HG03457 (cell line): ENCODE measurements around the gene SALL3.
"Not testable (repeated sequence)": the region's sequence is repeated elsewhere in the genome, so short reads cannot be mapped to it uniquely, and the experiment has no call there.

Source experiments
- ATAC-seq: cut with Tn5 transposase; IDR thresholded peaks from one replicate; pipeline ENCODE4 v1.9.1; 2021; ENCODE audit warnings: moderate number of reproducible peaks; ENCODE audit not compliant: unreplicated experiment

The SALL3 gene

DNA sequence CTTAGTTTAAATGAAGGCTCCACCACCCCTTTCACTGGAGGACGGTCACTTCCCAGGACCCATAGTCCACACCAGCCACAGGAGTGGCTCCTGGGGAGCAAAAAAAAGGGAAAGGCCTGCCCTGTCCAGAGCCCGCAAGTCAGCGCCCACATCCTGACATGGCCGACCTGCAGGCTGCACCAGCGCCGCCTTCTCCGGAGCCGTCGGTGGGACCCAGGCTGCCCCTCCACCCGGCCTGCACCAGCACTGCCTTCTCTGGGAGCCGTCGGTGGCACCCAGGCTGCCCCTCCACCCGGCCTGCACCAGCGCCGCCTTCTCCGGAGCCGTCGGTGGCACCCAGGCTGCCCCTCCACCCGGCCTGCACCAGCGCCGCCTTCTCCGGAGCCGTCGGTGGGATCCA lies 14.9 kb upstream of the SALL3 start:
- not testable (repeated sequence) for ATAC-seq

DNA sequence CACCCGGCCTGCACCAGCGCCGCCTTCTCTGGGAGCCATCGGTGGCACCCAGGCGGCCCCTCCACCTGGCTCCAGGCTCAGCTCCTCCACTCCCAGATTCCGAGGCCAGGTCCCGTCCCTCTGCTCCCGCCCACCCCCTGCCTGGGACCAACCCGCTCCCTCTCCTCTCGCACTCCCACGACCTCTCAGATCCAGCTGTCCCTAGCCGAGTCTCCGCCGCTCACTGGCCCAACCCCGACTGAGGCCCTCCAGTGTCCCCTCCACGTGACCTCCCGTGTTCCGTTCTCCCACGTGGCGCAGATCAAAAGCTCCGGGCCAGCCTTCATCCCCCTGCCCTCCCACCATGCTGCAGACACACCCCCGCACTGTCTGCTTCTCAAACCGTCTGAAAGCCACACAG lies 14.4 kb upstream of the SALL3 start:
- ATAC-seq: no peak

DNA sequence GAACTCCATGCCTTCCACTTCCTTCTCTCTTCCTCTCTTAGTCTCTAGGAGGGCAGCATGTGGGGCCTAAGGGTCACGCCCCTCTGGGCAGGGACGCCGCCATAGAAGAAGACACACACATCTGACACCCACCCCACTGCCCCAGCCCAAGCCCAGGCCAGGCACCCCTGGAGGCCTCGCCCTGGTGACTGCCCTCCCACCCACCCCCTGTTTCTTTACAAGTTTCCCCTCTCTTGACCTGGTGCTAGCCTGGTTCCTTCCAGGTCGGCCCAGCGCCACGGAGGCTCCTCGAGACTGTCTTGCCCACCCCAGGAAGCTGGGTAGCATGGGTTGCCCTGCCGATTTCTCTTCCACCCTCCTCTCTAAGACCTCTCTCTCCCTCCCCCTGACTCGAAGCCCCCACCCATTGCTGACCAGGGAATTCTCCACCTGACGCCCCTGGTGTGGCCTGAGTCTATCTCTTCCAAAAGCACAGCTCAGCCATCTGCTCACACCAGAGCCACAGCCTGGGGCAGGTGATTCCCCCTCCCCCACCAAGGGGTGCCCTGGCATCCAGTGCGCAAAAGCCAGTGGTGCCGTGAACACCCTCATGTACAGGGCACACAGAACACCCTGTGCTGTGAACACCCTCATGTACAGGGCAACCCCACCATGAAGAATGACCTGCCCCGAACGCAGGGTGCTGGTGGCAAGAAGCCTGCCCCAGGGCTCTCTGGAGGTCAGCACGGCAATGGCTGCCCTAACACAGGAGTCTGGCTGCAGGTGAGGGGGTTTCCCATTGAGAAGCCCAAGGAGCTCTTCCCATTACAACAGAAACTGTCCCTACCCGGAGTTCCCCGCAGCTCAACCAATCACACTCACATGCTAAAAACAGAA lies 13.5 kb upstream of the SALL3 start:
- ATAC-seq: no peak

DNA sequence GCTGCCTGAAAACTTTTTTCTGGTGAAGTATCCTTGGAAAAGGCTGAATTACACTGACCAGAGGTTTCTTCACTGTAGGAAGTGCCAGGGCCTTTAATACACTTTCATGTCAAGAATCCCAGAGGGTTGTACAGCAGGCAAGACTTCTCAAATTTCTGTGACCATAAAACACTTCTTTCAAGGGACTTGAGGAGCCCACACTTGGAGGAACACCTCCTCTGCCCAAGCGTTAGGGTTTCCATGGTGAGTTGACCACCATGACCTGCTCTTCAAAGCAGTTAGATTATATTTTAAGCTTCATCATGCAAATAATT lies 12.9 kb upstream of the SALL3 start:
- ATAC-seq: no peak

DNA sequence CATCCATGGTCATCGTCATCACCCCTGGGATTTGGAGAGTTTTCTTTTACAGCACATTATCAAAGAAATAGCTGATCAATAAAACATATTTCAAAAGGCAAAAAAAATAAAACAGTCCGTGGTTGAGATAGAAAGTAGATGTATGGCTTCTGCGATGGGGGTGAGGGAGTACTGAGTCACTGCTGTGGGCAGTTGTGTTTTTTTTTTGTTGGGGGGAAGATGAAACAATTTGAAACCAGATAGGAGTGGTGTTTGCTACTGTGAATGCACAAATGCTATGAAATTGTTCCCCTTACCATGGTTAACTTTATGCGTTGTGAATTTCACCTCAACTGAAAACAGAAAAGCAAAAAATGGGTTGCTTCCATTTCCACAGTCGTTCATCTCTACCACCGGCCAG lies 11.9 kb upstream of the SALL3 start:
- ATAC-seq: no peak

DNA sequence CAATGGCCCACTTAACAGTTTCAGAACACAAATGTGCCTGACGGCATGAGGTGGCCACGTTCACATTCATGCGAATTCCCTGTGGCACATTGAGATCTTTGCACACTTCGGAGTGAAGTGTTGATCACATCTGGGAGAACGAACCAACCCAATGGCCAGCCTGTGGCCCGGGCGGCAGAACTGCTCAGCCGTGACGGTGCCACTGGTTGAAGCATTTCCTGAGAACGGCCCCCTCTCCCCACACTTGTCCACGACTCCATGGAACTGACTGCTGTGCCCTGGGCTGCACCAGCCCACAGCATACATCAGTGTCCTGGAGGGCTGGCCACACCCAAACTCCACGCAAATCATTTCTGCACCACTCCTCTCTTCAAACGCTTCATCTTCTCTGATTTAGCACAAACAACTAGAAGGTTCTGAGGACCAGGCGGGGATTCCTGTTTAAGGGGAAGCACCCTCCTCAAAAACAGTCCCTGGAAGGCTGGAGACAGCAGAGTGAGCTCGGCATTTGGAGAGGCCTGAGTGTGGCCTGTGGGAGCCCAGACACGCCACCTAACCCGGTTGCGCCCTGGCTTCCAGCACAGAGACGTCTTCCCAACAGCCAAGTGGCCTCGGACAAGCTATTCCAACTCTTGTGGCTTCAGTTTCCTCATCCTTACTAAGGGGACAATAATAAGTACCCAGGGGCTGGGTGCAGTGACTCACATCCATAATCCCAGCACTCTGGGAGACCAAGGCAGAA lies 9.9 kb upstream of the SALL3 start:
- no peak for ATAC-seq

DNA sequence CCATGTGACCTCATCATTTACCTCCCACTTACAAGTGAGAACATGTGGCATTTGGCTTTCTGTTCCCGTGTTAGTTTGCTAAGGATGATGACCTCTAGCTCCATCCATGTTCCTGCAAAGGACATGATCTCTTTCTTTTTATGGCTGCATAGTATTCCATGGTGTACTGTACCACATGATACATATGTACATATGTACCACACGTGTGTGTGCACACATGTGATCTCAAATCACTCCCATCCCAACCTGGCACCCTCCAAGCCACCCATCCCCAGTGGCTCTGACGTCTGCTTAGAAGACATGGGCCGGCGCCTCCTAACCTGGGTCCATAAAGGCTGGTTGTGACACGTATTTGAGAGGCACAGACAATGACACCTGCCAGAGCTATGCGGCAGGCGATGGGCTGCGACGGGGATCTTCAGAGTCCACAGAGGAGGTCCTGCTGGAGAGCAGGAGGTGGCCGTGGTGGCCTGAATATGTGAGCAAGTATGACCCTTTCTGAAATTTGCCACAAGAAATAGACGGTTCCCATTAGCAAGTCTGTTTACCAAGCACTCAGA lies 8.8 kb upstream of the SALL3 start:
- no peak for ATAC-seq

DNA sequence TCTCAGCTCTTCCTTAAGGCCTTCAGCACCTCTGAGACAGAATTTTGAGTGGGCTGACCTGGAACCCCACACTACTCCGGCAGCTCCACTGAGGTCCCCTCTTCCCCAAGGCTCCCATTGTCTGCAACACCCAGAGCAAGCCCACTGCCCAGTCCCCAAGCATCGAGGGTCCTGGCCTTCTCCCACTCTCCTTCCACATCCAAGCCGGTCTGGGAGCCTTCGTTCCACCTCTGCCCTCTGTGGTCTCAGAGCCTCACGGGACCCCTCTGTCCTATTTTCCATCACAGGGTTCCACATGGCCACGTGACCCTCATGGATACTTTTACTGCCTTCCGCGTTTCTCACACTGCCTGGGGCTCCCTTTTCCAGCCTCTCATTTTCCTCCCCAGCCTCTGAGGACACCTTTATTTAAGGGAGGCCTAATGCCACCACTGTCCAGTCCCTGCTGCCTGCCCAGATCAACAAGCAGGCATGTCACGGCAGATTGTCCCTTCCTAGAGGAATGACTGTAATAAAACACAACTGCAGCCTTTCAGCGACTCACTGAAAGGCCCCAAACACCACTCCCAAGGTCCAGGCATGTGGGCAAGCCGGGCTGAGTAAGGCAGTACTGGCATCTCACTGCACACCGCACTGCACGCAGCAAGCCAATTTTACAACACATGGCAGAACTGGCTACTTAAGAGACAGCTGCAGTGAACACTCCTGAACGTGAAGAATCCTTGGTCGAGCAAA lies 7.9 kb upstream of the SALL3 start:
- no peak for ATAC-seq

DNA sequence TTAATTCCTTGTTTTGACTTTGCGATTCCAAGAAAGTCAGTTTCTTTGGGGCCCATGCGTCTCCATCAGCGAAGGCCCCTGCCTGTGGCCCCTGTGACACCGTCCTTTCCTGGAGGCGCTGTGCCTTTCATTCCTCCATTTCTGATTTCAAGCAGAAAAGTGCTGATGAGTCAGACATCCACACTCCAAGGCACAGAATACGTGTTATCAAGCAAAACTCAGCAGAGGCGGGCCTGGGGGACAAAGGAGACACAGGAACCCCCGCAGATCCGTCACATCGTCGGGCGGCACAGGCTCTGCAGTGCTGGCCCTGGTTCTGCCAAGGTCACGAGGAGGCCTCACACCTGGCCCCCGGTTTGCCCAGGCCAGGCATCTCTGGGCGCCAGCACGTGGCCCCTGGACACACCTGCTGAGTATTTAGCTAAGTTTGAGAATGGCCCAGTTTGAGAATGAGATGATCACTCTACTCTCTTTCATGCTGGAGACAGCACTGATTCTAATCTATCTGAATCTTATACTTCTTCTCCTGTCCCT lies 7.2 kb upstream of the SALL3 start:
- ATAC-seq: no peak

DNA sequence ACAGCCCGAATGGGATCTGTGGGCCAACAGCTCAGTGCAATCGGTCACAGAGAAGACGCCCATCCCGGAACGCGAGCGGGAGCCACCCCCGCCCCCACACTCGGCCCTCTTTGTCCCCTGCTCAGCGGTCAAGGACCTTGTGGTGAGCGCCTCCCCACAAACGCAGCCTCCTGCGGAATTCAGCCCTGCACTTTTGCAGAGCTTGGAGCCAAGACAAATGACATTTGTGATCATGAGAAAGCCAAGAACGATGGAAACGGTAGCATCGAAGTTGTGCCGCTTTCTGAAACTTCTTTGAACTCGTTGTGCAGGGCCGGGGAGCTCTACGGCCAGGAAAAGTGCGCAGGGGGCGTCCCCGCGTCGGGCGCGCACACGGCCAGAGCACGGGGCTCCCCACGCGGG lies 6.7 kb upstream of the SALL3 start:
- no peak for ATAC-seq

DNA sequence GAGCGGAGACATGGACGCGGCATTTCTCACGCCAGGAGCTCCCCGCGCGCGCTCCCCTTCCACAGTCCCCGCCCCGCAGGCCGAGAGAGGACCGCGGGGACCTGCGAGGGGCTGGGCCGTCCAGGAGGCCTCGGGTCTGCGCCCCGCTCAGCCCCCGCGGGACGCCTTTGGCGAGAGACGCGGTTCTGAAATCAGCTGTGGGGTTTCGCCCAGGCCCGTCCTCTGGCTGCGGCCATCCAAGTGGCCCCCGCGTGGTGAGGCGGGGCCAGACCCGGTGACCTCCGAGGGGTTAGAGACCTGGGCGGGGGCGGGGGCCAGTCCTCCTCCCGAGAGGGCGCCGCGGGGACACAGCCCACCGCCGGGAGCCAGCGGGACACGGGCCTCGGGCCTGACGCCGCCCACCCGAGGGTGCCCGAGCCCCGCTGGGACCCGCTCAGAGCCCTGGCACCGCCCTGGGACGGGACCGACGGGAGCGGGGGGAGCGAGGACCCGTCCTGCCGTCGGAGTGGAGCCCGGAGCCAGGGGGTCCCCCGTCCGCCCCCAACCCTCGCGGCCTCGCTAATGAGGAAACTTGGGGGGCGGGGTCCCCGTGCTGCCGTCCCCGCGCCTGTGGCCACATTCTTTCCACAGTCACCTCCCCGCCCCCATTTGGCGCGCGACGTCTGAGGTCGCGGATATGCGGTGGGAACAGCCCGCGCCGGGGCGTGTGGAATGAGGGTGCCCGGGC lies 6.1 kb upstream of the SALL3 start:
- no peak for ATAC-seq

DNA sequence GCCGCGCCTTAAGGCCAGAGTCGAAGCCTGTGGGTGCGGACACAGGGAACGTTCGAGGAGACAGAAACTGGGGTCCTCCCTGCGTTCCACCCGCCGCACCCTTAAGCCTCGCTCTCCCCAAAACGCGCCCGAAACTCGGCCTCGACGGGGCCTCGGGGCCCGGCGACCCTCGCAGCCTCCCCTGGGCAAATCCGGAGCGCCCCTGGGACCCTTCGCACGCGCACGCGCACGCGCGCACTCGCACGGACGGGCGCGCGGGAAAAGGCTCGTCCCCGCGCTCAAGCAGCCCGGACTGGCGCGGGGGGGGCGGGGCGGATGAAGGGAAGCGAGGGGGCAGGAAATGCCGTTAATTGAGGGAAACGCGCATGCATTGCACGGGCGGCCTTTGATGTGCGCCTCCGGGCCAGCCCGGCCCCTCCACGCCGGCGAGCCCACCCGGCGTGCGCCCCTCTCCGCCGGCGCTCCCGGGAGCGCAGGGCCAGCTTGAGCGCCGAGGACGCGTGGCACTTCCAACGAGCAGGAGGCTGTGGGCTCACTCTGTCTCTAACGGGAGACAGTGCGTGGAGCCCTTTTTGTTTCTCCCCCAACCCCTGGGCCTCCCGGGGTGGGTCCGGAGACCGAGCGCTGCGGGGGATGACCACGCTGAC lies 5.4 kb upstream of the SALL3 start:
- ATAC-seq: no peak

DNA sequence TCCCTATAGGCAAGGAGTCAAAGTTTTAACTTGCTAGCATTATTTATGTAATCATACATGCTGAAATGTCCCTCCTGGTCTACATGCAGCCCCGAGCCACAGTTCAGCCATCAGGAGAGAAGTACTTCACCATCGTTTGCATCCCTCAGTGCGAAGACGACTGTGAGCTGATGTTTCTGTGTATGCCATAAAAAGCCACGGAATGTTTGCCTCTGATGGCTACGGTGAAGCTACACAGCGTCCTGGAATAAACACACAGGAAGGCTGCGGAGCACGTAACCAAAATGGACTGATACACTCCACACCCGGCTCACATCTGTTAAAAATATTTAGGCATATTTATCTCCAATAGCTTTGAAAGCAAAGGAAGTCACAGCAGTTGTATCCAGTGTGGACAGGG lies 4.3 kb upstream of the SALL3 start:
- no peak for ATAC-seq

DNA sequence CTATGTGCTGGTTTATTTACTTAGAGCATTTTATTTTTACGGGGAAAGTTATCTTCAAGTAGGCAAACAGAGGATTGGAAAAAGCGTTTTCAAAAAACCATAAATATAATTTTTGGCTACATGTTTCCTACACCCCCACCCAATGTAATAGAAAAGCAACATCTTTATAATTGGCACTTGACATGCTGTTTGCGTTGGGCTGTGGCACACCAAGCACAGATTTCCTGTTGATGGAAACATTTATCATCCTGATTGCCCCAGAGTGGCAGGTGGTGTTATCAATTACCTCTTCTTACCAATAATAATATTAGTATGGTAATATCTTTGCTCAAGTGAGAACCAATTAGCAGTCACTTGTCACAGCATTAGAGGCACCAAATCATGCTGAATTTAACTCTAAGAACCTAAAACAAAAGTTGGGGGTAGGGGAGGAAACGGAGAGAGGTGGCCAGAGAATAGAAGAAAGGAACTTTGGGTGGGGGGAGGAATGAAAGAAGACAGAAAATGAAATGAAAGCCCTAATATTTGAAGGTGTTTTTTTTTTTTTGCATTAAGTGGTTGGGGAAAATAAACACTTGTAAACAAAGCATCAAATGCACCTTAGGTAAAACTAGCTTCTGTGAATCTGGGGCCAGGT lies 3.8 kb upstream of the SALL3 start:
- no peak for ATAC-seq

DNA sequence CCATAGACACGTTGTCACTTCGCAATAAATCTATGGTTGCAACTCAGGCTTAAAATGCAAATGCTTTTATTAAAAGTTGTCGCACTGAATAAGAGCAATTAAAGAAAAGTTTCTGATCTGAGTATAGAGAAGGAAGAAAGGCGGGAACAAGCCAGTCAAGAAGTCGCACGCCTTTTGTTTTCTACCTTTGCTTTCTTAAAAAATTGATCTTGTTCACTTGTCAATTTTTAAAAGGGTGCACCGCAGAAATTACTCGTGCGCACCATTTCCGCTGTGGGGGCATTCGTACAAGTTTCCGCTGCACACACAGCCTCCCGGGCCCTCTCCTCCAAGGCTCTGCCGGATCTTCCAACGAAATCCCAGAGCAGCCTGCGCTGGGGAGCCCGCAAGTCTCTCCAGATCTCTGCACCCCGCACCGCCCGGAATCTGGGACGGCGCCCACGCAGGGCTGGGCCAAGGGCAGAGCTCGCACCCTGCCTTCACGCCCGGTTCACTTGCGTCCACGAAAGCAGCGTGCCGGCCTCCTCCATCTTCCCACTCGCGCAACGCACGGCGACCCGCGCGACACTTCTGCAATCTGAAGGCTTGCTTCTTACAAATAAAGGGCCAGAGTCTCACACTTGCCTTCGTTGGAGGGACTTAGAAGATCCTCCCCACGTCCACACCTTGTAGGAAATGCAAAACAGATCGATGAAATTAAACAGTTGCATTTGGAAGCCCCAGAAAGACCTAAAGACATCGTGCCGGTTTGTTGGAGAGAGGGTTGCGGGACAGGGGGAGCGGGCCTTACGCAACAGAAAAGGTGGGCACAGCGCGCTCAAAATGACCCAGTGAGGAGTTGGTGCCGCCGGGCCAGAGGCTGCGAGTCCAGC lies 2.6 kb upstream of the SALL3 start:
- no peak for ATAC-seq

DNA sequence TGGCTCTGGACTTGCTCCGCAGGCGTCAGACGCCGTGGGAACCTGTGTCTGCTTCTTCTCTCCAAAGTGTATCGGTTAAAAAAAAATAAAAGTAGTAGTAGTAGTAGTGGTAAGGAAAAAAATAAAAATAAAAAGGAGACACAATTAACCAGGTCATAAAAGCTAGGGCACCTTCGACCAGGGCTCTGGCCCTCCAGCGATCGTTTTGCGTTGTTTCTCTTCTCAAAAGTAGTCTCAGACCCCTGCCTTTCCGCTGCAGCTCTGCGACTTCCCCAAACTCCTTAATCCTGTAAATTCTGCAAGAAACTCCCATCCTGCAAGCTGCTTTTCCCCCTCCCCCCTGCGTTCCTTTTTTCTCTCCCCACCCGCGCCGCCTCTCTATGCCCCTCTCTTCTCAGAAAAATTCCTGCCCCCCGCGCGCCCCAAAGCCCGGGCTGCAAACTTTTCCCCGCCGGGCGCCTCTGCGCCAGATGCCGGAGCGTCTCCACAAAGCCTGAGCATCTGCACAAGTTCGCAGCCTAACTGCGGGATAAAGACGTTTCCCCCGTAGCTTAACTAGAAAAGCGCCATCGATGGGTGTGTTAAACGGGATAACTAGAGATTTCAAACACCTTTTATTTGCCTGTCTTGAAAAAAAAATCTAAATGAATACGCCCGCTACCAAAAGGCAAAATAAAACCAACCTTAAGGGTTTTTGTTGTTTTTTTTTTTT lies 1.8 kb upstream of the SALL3 start:
- no peak for ATAC-seq

DNA sequence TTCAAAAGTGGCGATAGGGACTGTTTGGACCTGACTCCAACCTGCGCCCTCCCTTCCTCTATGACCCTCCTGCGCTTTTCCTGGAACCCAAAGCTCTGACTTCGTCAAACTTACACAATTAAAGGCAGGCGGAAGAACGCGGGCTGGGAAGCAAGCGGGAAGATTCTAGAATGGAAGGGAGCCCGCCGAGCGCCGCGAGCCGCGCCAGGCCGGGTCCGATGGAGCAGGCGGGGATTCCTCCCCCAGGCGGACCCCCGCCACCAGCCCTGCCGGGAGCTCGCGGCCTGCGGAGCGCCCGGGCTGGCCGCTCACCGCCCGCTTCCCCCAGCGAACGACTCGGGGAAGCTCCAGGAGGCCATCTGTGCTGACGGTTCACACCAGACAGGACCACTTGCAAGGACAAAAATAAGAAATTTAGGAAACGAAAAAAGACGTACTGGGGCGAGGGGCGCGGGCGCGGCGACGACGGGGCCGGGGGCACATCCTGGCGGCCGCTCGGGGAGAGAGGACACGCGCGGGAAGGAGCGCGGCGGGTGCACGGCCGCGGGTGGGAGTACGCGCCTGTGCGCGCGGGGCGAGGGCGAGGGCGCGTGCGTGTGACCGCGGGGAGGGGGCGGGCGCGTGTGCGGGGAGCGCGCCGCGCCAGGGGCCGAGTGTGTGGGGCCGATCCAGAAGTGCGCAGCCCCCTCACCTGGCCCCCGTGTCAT lies 1.1 kb upstream of the SALL3 start:
- no peak for ATAC-seq
